Measurements from ENCODE around the gene TALDO1.

The TALDO1 gene

GRCh38 chr11:769887-770641 lies 22.8 kb downstream of the TALDO1 start:
- DNase-seq (ENCODE audit: low read depth in 2 of 2): no peak

- DNase-seq (ENCODE audit: low read depth in 2 of 2): no peak
These were observed 23.7 kb downstream of the TALDO1 start for GRCh38 chr11:770642-771616.

GRCh38 chr11:771617-772204 lies 24.4 kb downstream of the TALDO1 start:
- no peak for DNase-seq (ENCODE audit: low read depth in 2 of 2)

- DNase-seq (ENCODE audit: low read depth in 2 of 2): no peak
These were observed 25.4 kb downstream of the TALDO1 start for GRCh38 chr11:772429-773390.

- DNase-seq (ENCODE audit: low read depth in 2 of 2): no peak
These were observed 26.2 kb downstream of the TALDO1 start for GRCh38 chr11:773425-773824.

- DNase-seq (ENCODE audit: low read depth in 2 of 2): no peak
These were observed 26.6 kb downstream of the TALDO1 start for GRCh38 chr11:773830-774229.

GRCh38 chr11:774873-775592 lies 27.8 kb downstream of the TALDO1 start:
- DNase-seq (ENCODE audit: low read depth in 2 of 2): no peak

- no peak for DNase-seq (ENCODE audit: low read depth in 2 of 2)
These were observed 28.9 kb downstream of the TALDO1 start for GRCh38 chr11:776263-776560.

GRCh38 chr11:776561-777287 lies 29.5 kb downstream of the TALDO1 start:
- no peak for DNase-seq (ENCODE audit: low read depth in 2 of 2)

- DNase-seq (ENCODE audit: low read depth in 2 of 2): peak; percentile 91 to 94
These were observed 30.3 kb downstream of the TALDO1 start, which contains the start of gene GATD1 for GRCh38 chr11:777288-778255. Gene GATD1 (minus strand): TSS chr11:777487. CDS start chr11:777462, 25 bp downstream.

- DNase-seq (ENCODE audit: low read depth in 2 of 2): no peak
These were observed 32.0 kb downstream of the TALDO1 start for GRCh38 chr11:778976-779954.

GRCh38 chr11:779955-780532 lies 32.8 kb downstream of the TALDO1 start:
- no peak for DNase-seq (ENCODE audit: low read depth in 2 of 2)

- DNase-seq (ENCODE audit: low read depth in 2 of 2): no peak
These were observed 35.3 kb downstream of the TALDO1 start for GRCh38 chr11:782264-783174.

GRCh38 chr11:783581-784015 lies 36.3 kb downstream of the TALDO1 start:
- no peak for DNase-seq (ENCODE audit: low read depth in 2 of 2)

- no peak for DNase-seq (ENCODE audit: low read depth in 2 of 2)
These were observed 39.2 kb downstream of the TALDO1 start for GRCh38 chr11:786235-787083.
